HG03039 (cell line): ENCODE data around the gene CMIP.
"Not testable (repeated sequence)": the region's sequence is repeated elsewhere in the genome, so short reads cannot be mapped to it uniquely, and the experiment has no call there.

Experiments
- ATAC-seq: cut with Tn5 transposase; IDR thresholded peaks from one replicate; pipeline ENCODE4 v1.9.1; 2021; ENCODE audit warnings: mild to moderate bottlenecking, moderate library complexity; ENCODE audit not compliant: unreplicated experiment

The CMIP gene

GRCh38 chr16:81514568-81515258 is 70.1 kb downstream of the CMIP start:
- no peak for ATAC-seq

DNA sequence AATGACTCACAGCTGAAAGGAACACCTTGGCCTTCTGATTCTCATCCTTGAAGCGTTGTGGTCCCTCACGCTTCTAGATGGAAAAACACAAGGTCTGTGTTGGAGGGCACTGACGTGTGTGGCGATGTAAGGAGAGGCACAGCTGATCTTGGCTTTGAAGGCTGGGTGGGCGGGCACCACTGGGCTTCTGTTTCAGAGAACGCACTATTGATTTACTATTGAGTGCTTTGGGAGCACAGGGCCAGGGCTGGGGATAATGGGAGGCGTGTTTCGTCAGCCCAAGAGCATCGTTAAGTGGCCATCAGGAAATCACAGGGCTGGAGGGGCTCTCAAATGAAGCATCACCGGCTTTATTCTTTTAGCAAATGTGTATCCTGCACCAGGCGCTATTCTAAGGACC is 70.7 kb downstream of the CMIP start:
- ATAC-seq = no peak

GRCh38 chr16:81515721-81516120 is 71.1 kb downstream of the CMIP start:
- no peak for ATAC-seq

- ATAC-seq = no peak
Observed at GRCh38 chr16:81516478-81517149, 72.0 kb downstream of the CMIP start.

DNA sequence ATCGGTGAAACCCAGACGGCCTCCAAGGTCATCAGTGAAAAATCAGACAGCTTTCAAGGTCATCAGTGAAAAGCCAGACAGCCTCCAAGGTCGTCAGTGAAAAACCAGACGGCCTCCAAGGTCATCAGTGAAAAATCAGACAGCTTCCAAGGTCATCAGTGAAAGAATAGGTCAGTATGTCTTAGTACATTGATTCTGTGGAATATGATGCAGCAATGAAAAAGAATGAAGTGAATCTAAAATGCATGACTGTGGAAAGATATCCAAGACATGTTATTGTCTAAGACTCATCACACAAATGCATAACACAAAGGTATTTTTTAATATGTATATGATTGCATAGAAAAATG is 72.5 kb downstream of the CMIP start:
- no peak for ATAC-seq

GRCh38 chr16:81517629-81518438 is 73.2 kb downstream of the CMIP start:
- ATAC-seq = no peak

GRCh38 chr16:81518439-81518757 is 73.8 kb downstream of the CMIP start:
- no peak for ATAC-seq

GRCh38 chr16:81519301-81520150 is 74.9 kb downstream of the CMIP start:
- ATAC-seq = no peak

DNA sequence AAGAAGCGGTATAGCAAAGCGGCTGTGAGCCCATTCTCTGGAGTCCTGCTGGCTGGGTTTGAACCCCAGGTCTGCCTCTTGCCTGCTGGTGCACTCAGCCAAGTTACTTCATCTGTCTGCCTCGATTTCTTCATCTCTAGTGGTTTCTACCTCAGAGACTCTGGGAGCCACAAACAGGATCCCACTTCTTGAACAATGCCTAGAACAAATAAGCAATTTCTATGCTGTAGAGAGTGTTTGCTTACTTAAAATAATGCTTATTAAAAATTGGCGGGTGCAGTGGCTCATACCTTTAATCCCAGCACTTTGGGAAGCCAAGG is 75.5 kb downstream of the CMIP start:
- no peak for ATAC-seq

GRCh38 chr16:81520560-81521135 is 76.0 kb downstream of the CMIP start:
- ATAC-seq = no peak

DNA sequence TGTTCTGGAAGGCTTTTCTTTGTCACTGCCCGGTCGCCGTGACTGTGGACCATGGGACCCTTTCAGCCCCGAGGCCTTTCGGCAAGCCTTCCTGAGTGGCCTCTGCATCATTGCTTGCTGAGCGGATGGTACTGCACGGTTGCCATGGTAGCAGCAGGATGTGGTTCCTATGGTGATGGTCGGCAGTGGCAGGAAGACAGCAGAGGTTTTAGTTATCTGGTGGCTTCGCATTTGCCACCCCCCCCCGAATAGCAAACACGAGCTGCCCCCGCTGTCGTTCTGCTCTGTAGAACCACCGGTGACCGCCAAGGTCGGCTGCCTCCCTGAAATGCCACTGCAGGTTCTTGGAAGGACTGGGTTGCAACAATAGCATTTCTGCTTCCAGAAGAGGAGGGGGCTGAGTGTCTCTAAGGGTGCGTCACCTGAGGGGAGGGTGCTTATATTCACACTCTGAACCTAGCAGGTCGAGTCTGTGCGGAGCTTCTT is 76.6 kb downstream of the CMIP start:
- ATAC-seq = no peak

DNA sequence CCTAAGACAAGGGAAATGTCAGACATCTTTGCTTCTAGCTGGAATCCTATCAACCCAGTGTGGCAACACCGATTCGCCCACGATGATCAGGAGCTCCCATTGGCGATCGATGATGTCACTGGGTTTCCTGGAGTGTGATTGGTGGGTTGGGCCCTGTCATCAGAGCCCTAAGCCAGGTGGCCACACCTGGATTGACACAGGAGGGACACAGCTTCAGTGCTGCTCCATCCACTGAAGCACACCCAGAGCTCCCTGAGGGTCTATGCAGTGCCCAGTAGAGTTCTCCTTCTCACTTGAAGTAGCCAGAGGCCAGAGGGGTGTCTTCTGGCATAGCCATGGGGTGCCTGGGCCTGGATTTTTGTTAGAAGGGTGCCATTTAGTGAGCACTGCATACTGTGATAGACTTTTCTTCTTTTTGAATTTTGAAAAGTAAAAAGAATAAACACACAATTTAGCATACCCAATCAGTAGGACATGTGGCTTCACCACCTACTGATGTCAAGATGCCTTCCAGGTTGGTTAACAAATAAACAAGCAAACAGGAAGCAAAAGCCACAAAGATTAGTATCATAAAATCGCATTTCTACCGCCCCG is 77.6 kb downstream of the CMIP start:
- ATAC-seq = no peak

GRCh38 chr16:81522851-81523250 is 78.2 kb downstream of the CMIP start:
- not testable (repeated sequence) for ATAC-seq

- ATAC-seq = no peak
Observed at GRCh38 chr16:81523387-81524115, 78.9 kb downstream of the CMIP start.

DNA sequence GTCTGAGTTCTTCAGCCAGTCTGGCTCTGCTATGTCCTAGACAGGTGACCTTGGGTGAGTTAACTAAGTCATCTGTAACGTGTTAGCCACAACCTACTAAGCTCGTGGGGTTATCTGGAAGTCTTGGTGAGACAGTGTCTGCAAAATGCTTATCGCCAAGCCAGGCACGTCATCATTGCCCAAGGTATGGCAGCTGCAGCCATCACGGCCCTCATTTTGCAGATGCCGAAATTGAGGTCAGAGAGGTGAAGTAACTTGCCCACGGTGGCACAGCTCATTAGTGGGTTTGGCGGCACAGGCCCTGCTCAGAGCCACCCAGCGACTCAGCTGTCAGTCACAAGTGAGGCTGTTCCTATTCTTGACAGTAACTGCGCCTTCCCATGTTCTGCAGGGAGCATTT is 79.8 kb downstream of the CMIP start:
- no peak for ATAC-seq

DNA sequence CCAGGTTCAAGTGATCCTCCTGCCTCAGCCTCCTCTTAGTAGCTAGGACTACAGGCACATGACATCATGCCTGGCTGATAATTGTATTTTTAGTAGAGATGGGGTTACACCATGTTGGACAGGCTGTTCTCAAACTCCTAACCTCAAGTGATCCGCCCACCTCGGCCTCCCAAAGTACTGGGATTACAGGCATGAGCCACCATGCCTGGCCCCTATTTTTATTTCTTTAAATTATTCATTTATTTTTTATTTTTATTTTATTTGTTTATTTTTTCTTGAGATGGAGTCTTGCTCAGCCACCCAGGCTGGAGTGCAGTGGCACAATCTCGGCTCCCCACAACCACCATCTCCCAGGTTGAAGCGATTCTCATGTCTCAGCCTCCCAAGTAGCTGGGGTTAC is 80.3 kb downstream of the CMIP start:
- not testable (repeated sequence) for ATAC-seq

DNA sequence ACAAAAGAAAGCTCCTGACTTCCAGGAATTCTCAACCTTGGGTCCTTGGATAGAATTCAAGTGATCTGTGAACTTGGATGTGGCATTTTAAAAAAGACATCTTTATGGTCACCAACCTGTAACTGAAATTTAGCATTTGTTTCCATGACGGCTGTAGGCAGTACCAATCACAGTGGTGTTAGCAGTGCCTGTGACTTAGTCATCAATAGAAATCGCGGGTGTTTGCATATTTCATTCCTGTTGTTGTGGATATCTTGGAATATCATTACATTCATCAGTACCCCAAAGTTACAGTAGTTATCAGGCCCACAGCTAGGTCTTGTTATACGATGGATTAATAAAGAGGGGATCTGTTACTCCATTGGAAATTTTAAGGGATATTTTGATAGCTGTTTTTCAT is 81.6 kb downstream of the CMIP start:
- ATAC-seq = no peak

DNA sequence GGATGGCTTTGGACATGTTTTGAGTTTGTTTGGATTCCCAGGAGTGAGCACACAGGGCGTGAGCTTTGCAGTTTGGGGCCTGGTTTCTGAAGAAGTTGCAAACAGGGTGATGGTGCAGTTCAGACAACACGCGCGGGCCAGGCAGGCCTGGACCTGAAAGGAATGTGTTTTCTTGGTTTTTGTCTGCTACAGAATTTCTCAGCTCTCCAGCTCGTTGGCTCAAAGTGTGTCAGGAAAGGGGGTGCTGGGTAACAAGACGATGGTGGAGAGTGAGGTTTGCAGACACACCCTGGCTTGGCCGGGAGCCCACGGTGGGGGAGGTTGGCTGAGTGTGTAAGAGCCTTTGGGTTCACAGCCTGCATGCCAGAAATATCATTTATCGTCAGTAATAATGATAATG is 82.3 kb downstream of the CMIP start:
- no peak for ATAC-seq

DNA sequence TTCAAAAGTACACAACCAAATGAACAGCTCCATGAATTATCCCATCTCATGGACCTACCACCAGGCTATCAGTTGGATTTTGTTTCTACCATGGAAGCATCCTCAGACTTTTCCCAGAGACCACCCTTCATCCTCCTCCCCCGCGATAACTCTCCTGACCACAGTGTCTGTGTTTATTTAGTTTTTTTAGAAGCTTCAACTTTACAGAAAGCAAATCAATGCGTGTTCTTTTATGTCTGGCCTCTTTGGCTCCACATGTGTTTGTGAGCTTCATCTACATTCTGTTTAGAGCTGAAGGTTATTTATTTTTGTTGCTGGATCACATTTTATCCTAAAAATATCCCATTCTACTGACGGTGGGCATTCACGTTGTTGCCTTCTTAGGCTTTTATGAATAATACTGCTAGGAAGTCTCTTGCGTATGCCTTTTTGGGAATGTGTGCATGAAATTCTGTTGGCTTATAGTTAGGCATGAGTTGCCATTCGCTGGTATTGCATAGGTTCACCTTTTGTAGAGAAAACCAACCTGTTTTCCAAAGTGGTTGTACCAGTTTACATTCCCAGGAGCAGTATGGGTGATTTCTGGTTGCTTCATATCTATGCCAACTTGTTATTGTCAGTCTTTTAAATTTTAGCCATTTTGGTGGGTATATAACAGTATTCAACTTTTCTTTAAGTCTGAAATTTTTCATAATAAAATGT is 83.0 kb downstream of the CMIP start:
- ATAC-seq = no peak
